ENCODE data around the gene SHISAL1. TPM values are rescaled to one million over a fixed set of nuclear protein-coding genes. Genes with fewer than 3 reads are reported as not detected.

Gene SHISAL1
- total and polyA plus RNA-seq, 11 donors = 0.32 to 1.5 (median 0.85) TPM

- TF ChIP-seq, protein P1, sequence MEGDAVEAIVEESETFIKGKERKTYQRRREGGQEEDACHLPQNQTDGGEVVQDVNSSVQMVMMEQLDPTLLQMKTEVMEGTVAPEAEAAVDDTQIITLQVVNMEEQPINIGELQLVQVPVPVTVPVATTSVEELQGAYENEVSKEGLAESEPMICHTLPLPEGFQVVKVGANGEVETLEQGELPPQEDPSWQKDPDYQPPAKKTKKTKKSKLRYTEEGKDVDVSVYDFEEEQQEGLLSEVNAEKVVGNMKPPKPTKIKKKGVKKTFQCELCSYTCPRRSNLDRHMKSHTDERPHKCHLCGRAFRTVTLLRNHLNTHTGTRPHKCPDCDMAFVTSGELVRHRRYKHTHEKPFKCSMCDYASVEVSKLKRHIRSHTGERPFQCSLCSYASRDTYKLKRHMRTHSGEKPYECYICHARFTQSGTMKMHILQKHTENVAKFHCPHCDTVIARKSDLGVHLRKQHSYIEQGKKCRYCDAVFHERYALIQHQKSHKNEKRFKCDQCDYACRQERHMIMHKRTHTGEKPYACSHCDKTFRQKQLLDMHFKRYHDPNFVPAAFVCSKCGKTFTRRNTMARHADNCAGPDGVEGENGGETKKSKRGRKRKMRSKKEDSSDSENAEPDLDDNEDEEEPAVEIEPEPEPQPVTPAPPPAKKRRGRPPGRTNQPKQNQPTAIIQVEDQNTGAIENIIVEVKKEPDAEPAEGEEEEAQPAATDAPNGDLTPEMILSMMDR (IDR thresholded peaks at IDR 0.05) = no peak
- TF ChIP-seq POLR2A (IDR thresholded peaks at IDR 0.05) = no peak
- no peak for DNase-seq
- intact Hi-C loops (cut with DNase I) = no loop called here
- Histone ChIP-seq H3K9me3 (no peaks in the 10 kb centered on the region), H3K27me3 (peaks cover 0 to 2% (median 0%) of the 10 kb centered on the region in 9 donors), H3K27ac (no peak overlapping the region), H3K4me3 (no peak overlapping the region), H3K4me1 (peaks cover 0 to 13% (median 1%) of the 10 kb centered on the region in 12 donors), H3K36me3 (no peaks in the 10 kb centered on the region)
- WGBS, 4 donors = 71 to 87% (median 80%) methylated on average over 9 to 11 of the region's 11 CpGs
- ATAC-seq = no peak
These were observed 31.7 kb upstream of the SHISAL1 start for GRCh38 chr22:44344407-44344806.

- Histone ChIP-seq H3K4me1 (peaks cover 0 to 20% (median 3%) of the 10 kb centered on the region in 12 donors), H3K27me3 (no peaks in the 10 kb centered on the region), H3K27ac (peak overlapping the region in 2 of 12 donors; percentile 29 to 86), H3K4me3 (no peak overlapping the region), H3K9me3 (no peaks in the 10 kb centered on the region), H3K36me3 (no peaks in the 10 kb centered on the region)
- intact Hi-C loops (cut with DNase I) = no loop called here
- TF ChIP-seq POLR2A (IDR thresholded peaks at IDR 0.05) = no peak
- TF ChIP-seq, protein P1 (IDR thresholded peaks at IDR 0.05) = no peak
- DNase-seq (no peak), ATAC-seq (no peak)
- 93 to 100% (median 95%) methylated on average over 2 to 5 of the region's 5 CpGs for WGBS, 4 donors
These were observed 29.7 kb upstream of the SHISAL1 start for GRCh38 chr22:44342347-44342956.

- WGBS, 4 donors = 61 to 76% (median 67%) methylated on average over 15 to 17 of the region's 17 CpGs
- ATAC-seq (peak in 3 of 4 donors; percentile 40 to 47 (median 41)), DNase-seq (peak in 1 of 5 donors; percentile 39)
- intact Hi-C loops (cut with DNase I) = no loop called here
- H3K4me1 ChIP-seq = peaks cover 0 to 20% (median 4%) of the 10 kb centered on the region in 12 donors
- no peak overlapping the region for H3K4me3 ChIP-seq
- H3K9me3 ChIP-seq = no peaks in the 10 kb centered on the region
- no peaks in the 10 kb centered on the region for H3K27me3 ChIP-seq
- H3K36me3 ChIP-seq = no peaks in the 10 kb centered on the region
- TF ChIP-seq, protein P1 (IDR thresholded peaks at IDR 0.05) = no peak
- TF ChIP-seq POLR2A (IDR thresholded peaks at IDR 0.05) = no peak
- H3K27ac ChIP-seq = peak overlapping the region in 2 of 12 donors; percentile 29 to 86
These were observed 28.9 kb upstream of the SHISAL1 start for GRCh38 chr22:44341431-44342346.
